A549 (cell line): ENCODE data around the gene UBA7.

Experiments used
- ESRRA ChIP-seq: fragments of 150-350 bp; IDR thresholded peaks from 2 replicates; pipeline ENCODE4 v1.6.1; 2014; ENCODE audit warnings: mild to moderate bottlenecking, low read length, borderline replicate concordance
- PHF8 ChIP-seq: fragments of 200-600 bp; sonication (generic); IDR thresholded peaks from 2 replicates; pipeline ENCODE4 v1.6.1; 2016; ENCODE audit warnings: low read depth, mild to moderate bottlenecking, antibody characterized with exemption, moderate library complexity, borderline replicate concordance
- RCOR1 ChIP-seq: fragments of 150-350 bp; IDR thresholded peaks from 2 replicates; pipeline ENCODE4 v1.6.1; 2014; ENCODE audit warnings: antibody characterized with exemption, low read length, low read depth
- TP53 ChIP-seq: fragments of 250-450 bp; sonication (Bioruptor Pico); IDR thresholded peaks from 2 replicates; pipeline ENCODE4 v1.5.0; 2021; ENCODE audit warnings: mild to moderate bottlenecking, moderate library complexity
- TF ChIP-seq, protein P1 (sequence below): fragments of >200 bp; sonication (Bioruptor Twin); formaldehyde crosslinking; IDR thresholded peaks from 3 replicates; pipeline ENCODE4 v1.5.1; 2016
- TF ChIP-seq, protein P2 (sequence below): fragments of 200-600 bp; sonication (generic); IDR thresholded peaks from 2 replicates; pipeline ENCODE4 v1.6.1; 2016; ENCODE audit warnings: antibody characterized with exemption, mild to moderate bottlenecking, moderate library complexity

DNA sequence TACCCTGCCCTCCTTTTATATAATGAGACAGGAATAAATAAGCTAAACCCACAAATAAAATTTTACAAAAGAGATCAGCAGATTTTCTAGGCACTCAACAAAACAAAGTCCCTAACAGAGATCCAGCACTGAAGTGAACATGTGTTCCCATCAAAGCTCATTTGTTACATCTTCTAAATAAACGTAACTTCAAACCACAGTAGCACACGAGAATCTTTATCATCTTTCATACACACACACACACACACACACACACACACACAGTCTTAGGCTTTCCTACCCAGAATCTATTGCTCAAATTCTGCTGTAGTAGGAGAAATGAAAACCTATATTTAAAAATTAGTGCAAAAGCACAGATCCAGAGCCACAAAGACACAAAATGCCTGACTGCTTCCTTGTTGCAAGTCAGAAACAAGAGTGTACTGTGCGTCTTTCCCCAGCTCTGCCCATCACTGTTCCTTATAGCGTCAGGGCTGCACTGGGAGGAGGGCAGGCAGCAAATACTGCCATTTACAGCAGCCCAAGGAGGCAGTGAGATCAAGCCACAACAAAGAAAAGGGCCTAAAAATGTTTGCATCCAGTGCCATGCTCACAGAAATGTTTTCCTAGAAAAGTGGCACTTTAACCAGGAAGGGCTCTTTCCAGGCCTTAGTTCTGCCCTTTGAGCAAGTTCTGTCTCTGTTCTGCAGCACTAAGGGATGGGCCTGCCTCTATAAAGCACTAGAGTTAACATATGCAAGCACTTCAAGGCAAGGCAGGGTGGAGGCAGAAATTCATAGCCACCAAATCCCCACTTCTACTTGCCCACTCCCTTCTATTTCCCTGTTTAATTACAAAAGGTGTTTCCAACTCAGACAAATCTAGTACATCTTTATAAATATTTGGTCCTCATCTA lies 33.4 kb downstream of the UBA7 start:
- no peak for TF ChIP-seq ESRRA
- TF ChIP-seq, protein P1, sequence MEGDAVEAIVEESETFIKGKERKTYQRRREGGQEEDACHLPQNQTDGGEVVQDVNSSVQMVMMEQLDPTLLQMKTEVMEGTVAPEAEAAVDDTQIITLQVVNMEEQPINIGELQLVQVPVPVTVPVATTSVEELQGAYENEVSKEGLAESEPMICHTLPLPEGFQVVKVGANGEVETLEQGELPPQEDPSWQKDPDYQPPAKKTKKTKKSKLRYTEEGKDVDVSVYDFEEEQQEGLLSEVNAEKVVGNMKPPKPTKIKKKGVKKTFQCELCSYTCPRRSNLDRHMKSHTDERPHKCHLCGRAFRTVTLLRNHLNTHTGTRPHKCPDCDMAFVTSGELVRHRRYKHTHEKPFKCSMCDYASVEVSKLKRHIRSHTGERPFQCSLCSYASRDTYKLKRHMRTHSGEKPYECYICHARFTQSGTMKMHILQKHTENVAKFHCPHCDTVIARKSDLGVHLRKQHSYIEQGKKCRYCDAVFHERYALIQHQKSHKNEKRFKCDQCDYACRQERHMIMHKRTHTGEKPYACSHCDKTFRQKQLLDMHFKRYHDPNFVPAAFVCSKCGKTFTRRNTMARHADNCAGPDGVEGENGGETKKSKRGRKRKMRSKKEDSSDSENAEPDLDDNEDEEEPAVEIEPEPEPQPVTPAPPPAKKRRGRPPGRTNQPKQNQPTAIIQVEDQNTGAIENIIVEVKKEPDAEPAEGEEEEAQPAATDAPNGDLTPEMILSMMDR: no peak
- no peak for TF ChIP-seq RCOR1
- TF ChIP-seq TP53 (CRISPR knock-in tag): no peak
- TF ChIP-seq, protein P2, sequence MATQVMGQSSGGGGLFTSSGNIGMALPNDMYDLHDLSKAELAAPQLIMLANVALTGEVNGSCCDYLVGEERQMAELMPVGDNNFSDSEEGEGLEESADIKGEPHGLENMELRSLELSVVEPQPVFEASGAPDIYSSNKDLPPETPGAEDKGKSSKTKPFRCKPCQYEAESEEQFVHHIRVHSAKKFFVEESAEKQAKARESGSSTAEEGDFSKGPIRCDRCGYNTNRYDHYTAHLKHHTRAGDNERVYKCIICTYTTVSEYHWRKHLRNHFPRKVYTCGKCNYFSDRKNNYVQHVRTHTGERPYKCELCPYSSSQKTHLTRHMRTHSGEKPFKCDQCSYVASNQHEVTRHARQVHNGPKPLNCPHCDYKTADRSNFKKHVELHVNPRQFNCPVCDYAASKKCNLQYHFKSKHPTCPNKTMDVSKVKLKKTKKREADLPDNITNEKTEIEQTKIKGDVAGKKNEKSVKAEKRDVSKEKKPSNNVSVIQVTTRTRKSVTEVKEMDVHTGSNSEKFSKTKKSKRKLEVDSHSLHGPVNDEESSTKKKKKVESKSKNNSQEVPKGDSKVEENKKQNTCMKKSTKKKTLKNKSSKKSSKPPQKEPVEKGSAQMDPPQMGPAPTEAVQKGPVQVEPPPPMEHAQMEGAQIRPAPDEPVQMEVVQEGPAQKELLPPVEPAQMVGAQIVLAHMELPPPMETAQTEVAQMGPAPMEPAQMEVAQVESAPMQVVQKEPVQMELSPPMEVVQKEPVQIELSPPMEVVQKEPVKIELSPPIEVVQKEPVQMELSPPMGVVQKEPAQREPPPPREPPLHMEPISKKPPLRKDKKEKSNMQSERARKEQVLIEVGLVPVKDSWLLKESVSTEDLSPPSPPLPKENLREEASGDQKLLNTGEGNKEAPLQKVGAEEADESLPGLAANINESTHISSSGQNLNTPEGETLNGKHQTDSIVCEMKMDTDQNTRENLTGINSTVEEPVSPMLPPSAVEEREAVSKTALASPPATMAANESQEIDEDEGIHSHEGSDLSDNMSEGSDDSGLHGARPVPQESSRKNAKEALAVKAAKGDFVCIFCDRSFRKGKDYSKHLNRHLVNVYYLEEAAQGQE: no peak
- no peak for TF ChIP-seq PHF8
